ENCODE results near the gene CDK14.
"Not testable (repeated sequence)": the region's sequence is repeated elsewhere in the genome, so short reads cannot be mapped to it uniquely, and the experiment has no call there.

CDK14 gene

DNA sequence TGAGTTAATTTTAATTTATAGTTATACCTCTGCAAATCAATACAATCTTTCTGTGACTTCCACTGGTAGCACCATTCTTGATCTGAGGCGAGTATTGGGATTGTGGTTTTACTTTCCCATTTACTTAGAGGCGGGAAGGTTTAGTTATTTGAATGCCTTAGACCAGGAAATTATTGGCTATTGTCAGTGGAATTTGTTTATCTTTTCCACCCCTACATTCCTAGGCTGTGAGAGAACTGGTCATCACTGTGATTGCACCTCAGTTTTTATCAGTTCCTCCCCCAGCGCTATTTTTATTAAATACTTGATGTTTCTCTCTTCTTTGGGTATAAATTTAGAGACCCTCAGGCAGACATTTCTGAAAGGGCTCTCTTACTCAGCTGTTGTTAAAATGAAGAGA is 29.9 kb downstream of the CDK14 start:
- Histone ChIP-seq H3K4me3 (ENCODE audit: low read length) (no peak overlapping the region), H3K4me1 (ENCODE audit: control insufficient read depth, insufficient read depth, low read length) (peaks cover 3% of the 10 kb centered on the region), H3K36me3 (ENCODE audit: control insufficient read depth, insufficient read depth, low read length) (no peaks in the 10 kb centered on the region), H3K27me3 (ENCODE audit: control insufficient read depth, insufficient read depth, low read length) (no peaks in the 10 kb centered on the region; the same call in 1 of the 2 replicates), H3K9me3 (ENCODE audit: control insufficient read depth, insufficient read depth, low read length) (no peaks in the 10 kb centered on the region), H3K27ac (ENCODE audit: low read length) (no peak overlapping the region)
- WGBS (ENCODE audit: insufficient coverage, insufficient read length), result no CpG with 5 or more reads among the region's 3 CpGs
- DNase-seq (ENCODE audit: low read depth, low spot score), result no peak

DNA sequence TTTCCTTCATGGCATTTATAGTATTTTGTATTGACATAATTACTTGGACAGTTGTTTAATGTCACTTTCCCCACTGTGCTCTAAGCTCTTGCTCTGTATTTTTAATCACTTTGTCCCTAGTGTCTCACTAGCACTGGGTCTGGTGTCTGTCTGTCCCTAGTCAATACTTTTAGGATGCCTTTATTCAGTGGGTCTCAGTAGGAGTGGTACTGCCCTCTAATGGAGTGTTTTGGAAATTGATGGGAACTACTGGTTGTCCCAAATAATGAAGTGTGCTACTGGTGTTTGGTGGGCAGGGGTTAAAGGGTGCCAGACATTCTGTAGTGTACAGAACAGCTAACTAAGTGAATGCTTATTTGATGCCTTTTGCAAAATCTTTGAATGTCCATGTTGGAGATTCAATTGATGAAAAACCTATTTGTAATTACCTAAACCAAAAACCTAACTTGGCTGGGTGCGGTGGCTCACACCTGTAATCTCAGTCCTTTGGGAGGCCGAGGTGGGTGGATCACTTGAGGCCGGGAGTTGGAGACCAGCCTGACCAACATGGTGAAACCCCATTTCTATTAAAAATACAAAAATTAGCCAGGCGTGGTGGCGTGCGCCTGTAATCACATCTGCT is 33.3 kb downstream of the CDK14 start:
- peaks cover 3% of the 10 kb centered on the region for H3K4me1 ChIP-seq (ENCODE audit: control insufficient read depth, insufficient read depth, low read length)
- no CpG with 5 or more reads among the region's 6 CpGs for WGBS (ENCODE audit: insufficient coverage, insufficient read length)
- no peak for DNase-seq (ENCODE audit: low read depth, low spot score)
- H3K36me3 ChIP-seq (ENCODE audit: control insufficient read depth, insufficient read depth, low read length), result no peaks in the 10 kb centered on the region
- no peaks in the 10 kb centered on the region for H3K9me3 ChIP-seq (ENCODE audit: control insufficient read depth, insufficient read depth, low read length)
- H3K27me3 ChIP-seq (ENCODE audit: control insufficient read depth, insufficient read depth, low read length), result no peaks in the 10 kb centered on the region
- H3K4me3 ChIP-seq (ENCODE audit: low read length), result no peak overlapping the region
- no peak overlapping the region for H3K27ac ChIP-seq (ENCODE audit: low read length)

DNA sequence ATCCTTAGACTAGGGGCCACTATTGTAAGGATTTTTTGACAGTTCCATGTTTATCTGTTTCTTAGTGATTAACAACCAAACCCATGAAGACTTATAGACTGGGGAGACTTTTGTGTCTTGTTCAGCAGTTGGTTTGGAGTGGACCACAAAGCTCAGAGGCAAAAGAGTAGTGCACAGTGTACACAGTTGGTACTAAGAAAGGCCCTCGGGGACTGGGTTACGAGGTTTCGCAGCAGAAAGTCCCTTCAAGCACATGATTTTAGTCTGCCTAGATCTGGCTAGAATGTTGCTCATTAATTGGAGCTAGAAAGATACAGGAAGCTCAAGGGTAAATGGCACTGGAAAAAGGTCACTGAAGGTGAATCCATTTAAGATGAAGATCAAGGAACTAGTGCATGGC is 35.4 kb downstream of the CDK14 start:
- DNase-seq (ENCODE audit: low read depth, low spot score), result no peak
- Histone ChIP-seq H3K9me3 (ENCODE audit: control insufficient read depth, insufficient read depth, low read length) (no peaks in the 10 kb centered on the region), H3K27me3 (ENCODE audit: control insufficient read depth, insufficient read depth, low read length) (no peaks in the 10 kb centered on the region), H3K4me3 (ENCODE audit: low read length) (no peak overlapping the region), H3K36me3 (ENCODE audit: control insufficient read depth, insufficient read depth, low read length) (no peaks in the 10 kb centered on the region), H3K27ac (ENCODE audit: low read length) (no peak overlapping the region), H3K4me1 (ENCODE audit: control insufficient read depth, insufficient read depth, low read length) (peaks cover 2% of the 10 kb centered on the region)
- no CpG with 5 or more reads among the region's 3 CpGs for WGBS (ENCODE audit: insufficient coverage, insufficient read length)

DNA sequence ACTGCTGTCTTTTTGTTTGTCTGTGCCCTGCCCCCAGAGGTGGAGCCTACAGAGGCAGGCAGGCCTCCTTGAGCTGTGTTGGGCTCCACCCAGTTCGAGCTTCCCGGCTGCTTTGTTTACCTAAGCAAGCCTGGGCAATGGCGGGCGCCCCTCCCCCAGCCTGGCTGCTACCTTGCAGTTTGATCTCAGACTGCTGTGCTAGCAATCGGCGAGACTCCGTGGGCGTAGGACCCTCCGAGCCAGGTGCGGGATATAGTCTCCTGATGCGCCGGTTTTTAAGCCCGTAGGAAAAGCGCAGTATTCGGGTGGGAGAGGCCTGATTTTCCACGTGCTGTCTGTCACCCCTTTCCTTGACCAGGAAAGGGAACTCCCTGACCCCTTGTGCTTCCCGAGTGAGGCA is 43.6 kb downstream of the CDK14 start:
- not testable (repeated sequence) for H3K4me3 ChIP-seq (ENCODE audit: low read length); DNase-seq (ENCODE audit: low read depth, low spot score); H3K9me3 ChIP-seq (ENCODE audit: control insufficient read depth, insufficient read depth, low read length); H3K4me1 ChIP-seq (ENCODE audit: control insufficient read depth, insufficient read depth, low read length); H3K27me3 ChIP-seq (ENCODE audit: control insufficient read depth, insufficient read depth, low read length); H3K36me3 ChIP-seq (ENCODE audit: control insufficient read depth, insufficient read depth, low read length); H3K27ac ChIP-seq (ENCODE audit: low read length)
- WGBS (ENCODE audit: insufficient coverage, insufficient read length), result no CpG with 5 or more reads among the region's 17 CpGs

DNA sequence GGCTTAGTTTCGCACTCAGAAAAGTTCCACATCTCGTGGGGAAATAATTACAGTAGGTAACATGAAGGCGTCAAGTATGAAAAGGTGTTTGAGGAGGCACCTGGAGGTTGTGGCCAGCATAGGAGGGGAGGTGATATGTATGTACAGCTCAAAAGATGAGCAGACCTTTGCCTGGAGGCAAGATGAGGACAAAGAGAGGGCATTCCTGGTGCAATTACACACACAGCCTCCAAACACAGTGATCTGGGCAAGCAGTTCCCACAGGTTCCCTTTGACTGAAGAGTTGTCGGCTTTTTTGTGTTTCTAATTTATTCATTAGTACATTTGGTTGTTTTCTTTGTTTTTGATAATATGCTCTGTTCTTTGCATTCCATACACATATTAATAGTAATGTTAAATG is 46.9 kb downstream of the CDK14 start:
- Histone ChIP-seq H3K36me3 (ENCODE audit: control insufficient read depth, insufficient read depth, low read length) (no peaks in the 10 kb centered on the region), H3K27ac (ENCODE audit: low read length) (no peak overlapping the region), H3K4me1 (ENCODE audit: control insufficient read depth, insufficient read depth, low read length) (peaks cover 3% of the 10 kb centered on the region), H3K4me3 (ENCODE audit: low read length) (no peak overlapping the region), H3K27me3 (ENCODE audit: control insufficient read depth, insufficient read depth, low read length) (no peaks in the 10 kb centered on the region), H3K9me3 (ENCODE audit: control insufficient read depth, insufficient read depth, low read length) (no peaks in the 10 kb centered on the region; the same call in 1 of the 2 replicates)
- WGBS (ENCODE audit: insufficient coverage, insufficient read length), result no CpG with 5 or more reads among the region's 4 CpGs
- DNase-seq (ENCODE audit: low read depth, low spot score), result no peak

DNA sequence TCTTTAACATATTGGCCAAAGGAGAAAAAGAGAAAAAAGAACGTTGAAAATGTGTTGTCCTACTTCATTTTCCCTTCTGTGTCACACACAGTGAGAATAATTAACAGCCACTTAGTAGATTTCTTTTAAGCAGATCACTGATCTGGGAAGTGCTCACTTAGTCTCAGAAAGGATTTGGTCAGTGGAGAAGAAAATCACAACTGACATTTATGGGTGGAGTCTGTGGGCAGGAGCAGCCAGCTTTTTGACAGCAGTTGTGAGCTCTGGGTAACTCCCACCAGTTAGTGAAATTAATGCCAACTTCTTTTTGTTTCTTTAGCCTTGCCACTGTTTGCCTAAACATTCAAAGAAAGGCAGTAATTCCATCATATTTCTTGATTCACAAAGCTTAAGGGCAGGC is 49.7 kb downstream of the CDK14 start:
- H3K4me3 ChIP-seq (ENCODE audit: low read length), result no peak overlapping the region
- no peaks in the 10 kb centered on the region for H3K36me3 ChIP-seq (ENCODE audit: control insufficient read depth, insufficient read depth, low read length)
- no peaks in the 10 kb centered on the region; the same call in 1 of the 2 replicates for H3K9me3 ChIP-seq (ENCODE audit: control insufficient read depth, insufficient read depth, low read length)
- no peak overlapping the region for H3K27ac ChIP-seq (ENCODE audit: low read length)
- WGBS (ENCODE audit: insufficient coverage, insufficient read length), result no CpG with 5 or more reads among the region's 1 CpG
- DNase-seq (ENCODE audit: low read depth, low spot score), result no peak
- H3K27me3 ChIP-seq (ENCODE audit: control insufficient read depth, insufficient read depth, low read length), result no peaks in the 10 kb centered on the region
- H3K4me1 ChIP-seq (ENCODE audit: control insufficient read depth, insufficient read depth, low read length), result peaks cover 2% of the 10 kb centered on the region

DNA sequence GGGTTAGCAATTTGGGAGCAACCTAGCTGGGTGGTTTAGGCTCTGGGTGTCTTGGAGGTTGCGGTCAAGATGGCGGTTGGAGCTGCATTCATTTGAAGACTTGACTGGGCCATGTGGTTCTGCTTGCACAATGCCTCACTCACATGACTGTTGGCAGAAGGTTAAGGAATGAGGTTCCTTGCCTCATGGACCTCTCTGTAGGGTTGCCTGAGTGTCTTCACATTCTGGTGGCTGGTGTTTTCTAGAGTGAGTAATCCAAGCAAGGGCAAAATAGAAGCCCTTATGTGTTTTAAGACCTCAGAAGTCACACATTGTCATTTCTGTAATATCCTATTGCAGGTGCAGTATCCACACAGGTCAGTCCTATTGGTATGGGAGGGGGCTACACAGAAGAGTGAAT is 52.0 kb downstream of the CDK14 start:
- H3K4me3 ChIP-seq (ENCODE audit: low read length), result no peak overlapping the region
- H3K36me3 ChIP-seq (ENCODE audit: control insufficient read depth, insufficient read depth, low read length), result no peaks in the 10 kb centered on the region
- no peaks in the 10 kb centered on the region for H3K4me1 ChIP-seq (ENCODE audit: control insufficient read depth, insufficient read depth, low read length)
- no CpG with 5 or more reads among the region's 2 CpGs for WGBS (ENCODE audit: insufficient coverage, insufficient read length)
- H3K27ac ChIP-seq (ENCODE audit: low read length), result no peak overlapping the region
- H3K9me3 ChIP-seq (ENCODE audit: control insufficient read depth, insufficient read depth, low read length), result no peaks in the 10 kb centered on the region; the same call in 1 of the 2 replicates
- no peaks in the 10 kb centered on the region for H3K27me3 ChIP-seq (ENCODE audit: control insufficient read depth, insufficient read depth, low read length)
- no peak for DNase-seq (ENCODE audit: low read depth, low spot score)

DNA sequence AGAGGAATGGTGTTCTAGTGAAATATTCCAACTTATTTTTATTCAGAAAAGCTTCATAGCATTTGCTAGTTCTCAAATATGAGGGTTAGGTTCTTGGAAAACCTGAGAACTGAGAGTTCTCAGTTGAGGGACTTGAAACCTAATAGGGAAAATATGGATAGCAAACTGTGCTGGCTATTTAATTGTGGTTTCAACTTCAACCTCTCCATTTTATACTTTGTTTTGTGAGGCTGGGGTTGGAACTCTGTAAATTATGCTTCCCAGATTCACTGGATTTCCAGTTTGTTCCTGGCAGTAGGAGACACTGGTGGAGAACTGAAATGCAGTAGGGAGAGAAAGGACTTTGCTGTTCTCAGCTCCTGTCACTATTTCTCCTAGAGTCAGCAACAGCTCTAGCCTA is 52.7 kb downstream of the CDK14 start:
- H3K27ac ChIP-seq (ENCODE audit: low read length), result no peak overlapping the region
- H3K9me3 ChIP-seq (ENCODE audit: control insufficient read depth, insufficient read depth, low read length), result no peaks in the 10 kb centered on the region; the same call in 1 of the 2 replicates
- H3K27me3 ChIP-seq (ENCODE audit: control insufficient read depth, insufficient read depth, low read length), result no peaks in the 10 kb centered on the region
- no peak for DNase-seq (ENCODE audit: low read depth, low spot score)
- H3K4me1 ChIP-seq (ENCODE audit: control insufficient read depth, insufficient read depth, low read length), result no peaks in the 10 kb centered on the region
- no peaks in the 10 kb centered on the region for H3K36me3 ChIP-seq (ENCODE audit: control insufficient read depth, insufficient read depth, low read length)
- H3K4me3 ChIP-seq (ENCODE audit: low read length), result no peak overlapping the region

DNA sequence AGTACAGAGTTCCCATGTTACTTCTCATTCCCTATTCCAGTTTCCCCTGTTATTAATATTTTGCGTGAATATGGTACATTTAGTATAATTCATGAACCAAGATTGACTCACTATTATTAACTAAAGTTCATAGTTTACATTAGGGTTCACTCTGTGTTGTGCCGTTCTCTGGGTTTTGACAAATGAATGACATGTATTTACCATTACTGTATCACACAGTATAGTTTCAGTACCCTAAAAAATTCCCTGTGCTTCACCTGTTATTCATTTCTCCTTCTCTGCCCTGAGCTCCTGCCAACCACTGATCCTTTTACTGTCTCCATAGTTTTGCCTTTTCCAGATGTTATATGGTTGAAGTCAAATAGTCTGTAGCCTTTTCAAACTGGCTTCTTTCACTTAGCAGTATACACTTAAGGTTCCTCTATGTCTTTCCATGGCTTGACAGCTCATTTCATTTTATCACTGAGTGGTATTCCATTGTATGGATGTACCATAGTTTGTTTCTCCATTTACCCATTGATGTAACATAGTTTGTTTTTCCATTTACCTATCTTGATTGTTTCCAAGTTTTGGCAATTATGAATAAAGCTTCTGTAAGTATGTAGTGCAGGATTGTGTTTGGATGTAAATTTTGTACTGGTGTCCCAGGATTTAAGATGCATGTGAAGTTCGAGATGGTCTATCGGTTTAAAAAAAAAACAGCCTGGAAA is 58.8 kb downstream of the CDK14 start:
- no CpG with 5 or more reads among the region's 4 CpGs for WGBS (ENCODE audit: insufficient coverage, insufficient read length)
- DNase-seq (ENCODE audit: low read depth, low spot score), result no peak

DNA sequence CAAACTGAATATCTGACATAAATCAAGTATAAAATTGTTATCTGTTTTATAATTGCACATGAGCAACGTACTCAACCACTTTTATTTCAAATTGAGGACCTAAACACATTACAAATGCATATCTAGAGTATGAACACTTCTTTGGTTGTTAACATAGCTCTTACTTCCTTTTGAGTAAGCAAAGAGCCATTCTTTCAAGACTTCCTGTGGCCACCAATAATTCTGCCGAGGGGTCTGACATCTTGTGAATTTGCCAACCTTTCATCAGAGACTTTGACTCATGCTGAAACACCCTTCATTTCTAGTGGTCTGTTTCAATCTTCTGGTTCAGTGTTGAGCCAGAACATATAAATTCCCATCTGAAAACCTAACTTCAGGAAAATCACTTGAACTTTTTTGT is 59.4 kb downstream of the CDK14 start:
- H3K36me3 ChIP-seq (ENCODE audit: control insufficient read depth, insufficient read depth, low read length), result no peaks in the 10 kb centered on the region
- WGBS (ENCODE audit: insufficient coverage, insufficient read length), result no CpG with 5 or more reads among the region's 2 CpGs
- H3K9me3 ChIP-seq (ENCODE audit: control insufficient read depth, insufficient read depth, low read length), result no peaks in the 10 kb centered on the region
- H3K4me3 ChIP-seq (ENCODE audit: low read length), result no peak overlapping the region
- H3K4me1 ChIP-seq (ENCODE audit: control insufficient read depth, insufficient read depth, low read length), result no peaks in the 10 kb centered on the region
- no peak for DNase-seq (ENCODE audit: low read depth, low spot score)
- H3K27me3 ChIP-seq (ENCODE audit: control insufficient read depth, insufficient read depth, low read length), result no peaks in the 10 kb centered on the region
- H3K27ac ChIP-seq (ENCODE audit: low read length), result no peak overlapping the region

More for the DNA sequence above, 58.8 kb downstream of the CDK14 start:
- Histone ChIP-seq H3K9me3 (ENCODE audit: control insufficient read depth, insufficient read depth, low read length) (no peaks in the 10 kb centered on the region), H3K36me3 (ENCODE audit: control insufficient read depth, insufficient read depth, low read length) (no peaks in the 10 kb centered on the region), H3K27ac (ENCODE audit: low read length) (no peak overlapping the region), H3K4me3 (ENCODE audit: low read length) (no peak overlapping the region), H3K4me1 (ENCODE audit: control insufficient read depth, insufficient read depth, low read length) (no peaks in the 10 kb centered on the region), H3K27me3 (ENCODE audit: control insufficient read depth, insufficient read depth, low read length) (no peaks in the 10 kb centered on the region)

- peaks cover 7% of the 10 kb centered on the region; the same call in 1 of the 2 replicates for H3K4me1 ChIP-seq (ENCODE audit: control insufficient read depth, insufficient read depth, low read length)
- no peak for DNase-seq (ENCODE audit: low read depth, low spot score)
- no peak overlapping the region for H3K27ac ChIP-seq (ENCODE audit: low read length)
- no CpG with 5 or more reads among the region's 1 CpG for WGBS (ENCODE audit: insufficient coverage, insufficient read length)
- H3K9me3 ChIP-seq (ENCODE audit: control insufficient read depth, insufficient read depth, low read length), result no peaks in the 10 kb centered on the region
- H3K4me3 ChIP-seq (ENCODE audit: low read length), result no peak overlapping the region
- no peaks in the 10 kb centered on the region for H3K27me3 ChIP-seq (ENCODE audit: control insufficient read depth, insufficient read depth, low read length)
- no peaks in the 10 kb centered on the region for H3K36me3 ChIP-seq (ENCODE audit: control insufficient read depth, insufficient read depth, low read length)
Measured at GRCh38 chr7:90657481-90657880, 61.4 kb downstream of the CDK14 start.

Data from iPS DF 6.9 (cell line).